ENCODE measurements around the gene KRTAP10-1.
"Not testable (repeated sequence)": the region's sequence is repeated elsewhere in the genome, so short reads cannot be mapped to it uniquely, and the experiment has no call there.

KRTAP10-1 gene

GRCh38 chr21:44514746-44515358 is 25.1 kb downstream of the KRTAP10-1 start:
- DNase-seq: no peak

DNA sequence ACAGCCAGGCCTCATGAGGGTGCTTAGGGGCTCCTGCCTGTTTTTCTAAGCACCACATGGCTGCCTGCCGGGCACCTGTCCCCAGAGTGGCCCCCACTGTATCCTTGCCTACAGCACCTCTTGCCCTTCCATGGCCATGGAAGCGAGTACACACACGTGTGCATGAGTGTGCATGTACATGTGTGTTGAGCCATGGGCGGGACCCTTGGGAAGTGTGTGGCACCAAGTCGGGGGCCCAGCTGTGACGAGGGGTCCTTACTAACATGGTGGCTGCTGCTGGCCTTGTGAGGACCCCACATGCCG is 25.8 kb downstream of the KRTAP10-1 start:
- no peak for DNase-seq

DNA sequence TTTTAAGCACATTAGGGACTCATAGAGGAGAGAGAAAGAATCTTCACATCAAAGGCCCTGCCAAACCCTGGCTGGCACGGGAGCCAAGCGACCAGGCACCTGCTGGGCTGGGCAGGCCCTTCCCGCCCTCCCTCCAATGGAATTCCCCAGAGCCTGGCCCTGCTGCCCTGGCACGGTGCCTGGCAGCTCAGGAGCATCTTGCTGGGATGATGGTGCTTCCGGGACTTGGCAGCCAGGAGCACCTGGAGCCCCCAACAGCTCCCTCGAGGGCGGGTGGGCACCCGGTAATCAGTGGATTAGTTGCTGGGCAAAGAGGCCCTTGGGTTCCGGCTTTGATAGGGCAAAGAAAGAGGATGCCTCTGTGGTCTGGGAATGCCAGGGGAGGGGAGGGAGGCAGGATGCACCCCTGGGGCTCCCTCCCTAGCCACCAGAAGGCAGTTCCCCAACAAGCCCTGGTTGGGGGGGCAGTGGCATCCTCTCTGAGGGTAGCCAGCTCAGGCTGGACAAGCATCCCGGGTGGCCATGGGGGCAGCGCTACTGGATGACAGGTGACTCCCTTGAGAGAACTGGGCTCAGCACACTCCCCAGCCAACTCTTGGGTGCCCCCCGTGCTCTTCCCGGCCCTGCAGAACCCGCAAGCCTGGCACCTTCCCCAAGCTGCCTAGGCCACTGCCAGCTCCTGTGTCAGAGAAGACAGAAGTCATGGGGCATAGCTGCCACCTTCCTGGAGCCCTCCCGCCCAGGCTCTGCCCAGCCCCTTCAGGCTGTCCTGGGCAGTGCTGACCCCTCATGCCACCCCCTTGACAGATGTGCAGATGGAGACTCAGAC is 26.4 kb downstream of the KRTAP10-1 start:
- DNase-seq: no peak

GRCh38 chr21:44512496-44513388 is 27.3 kb downstream of the KRTAP10-1 start:
- no peak for DNase-seq

GRCh38 chr21:44511938-44512275 is 28.1 kb downstream of the KRTAP10-1 start:
- no peak for DNase-seq

DNA sequence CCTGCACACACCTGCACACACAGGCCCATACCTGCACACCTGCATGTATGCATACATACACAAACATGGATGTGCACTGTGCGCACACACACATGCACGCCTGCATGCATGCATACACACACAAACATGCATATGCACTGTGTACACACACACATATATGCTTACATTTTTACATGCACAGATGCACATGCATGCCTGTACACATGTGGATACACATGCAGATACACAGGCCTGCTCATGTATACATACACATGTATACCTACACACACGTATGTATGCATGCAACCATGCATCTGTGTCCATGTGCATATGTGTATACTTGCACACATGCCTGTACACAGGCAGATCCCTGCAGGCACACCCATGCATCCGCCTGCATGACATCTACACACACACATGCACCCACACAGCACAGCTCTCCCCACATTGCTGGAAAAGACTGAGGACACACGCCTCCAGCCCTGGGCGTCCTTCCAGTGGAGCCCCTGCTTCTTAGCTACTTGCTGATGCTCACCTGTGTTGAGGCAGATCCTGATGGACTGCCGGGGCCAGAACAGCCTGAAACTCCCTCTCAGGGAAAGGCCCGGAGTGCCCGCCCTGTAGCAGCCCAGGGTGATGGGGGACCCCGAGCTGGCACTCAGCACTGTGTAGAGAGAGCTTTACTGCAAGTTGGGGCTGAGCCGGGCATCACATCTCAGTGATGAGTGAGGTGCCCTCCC is 28.6 kb downstream of the KRTAP10-1 start:
- DNase-seq: no peak

- peak; percentile 81 for DNase-seq
These were observed 29.3 kb downstream of the KRTAP10-1 start for GRCh38 chr21:44510508-44511218.

DNA sequence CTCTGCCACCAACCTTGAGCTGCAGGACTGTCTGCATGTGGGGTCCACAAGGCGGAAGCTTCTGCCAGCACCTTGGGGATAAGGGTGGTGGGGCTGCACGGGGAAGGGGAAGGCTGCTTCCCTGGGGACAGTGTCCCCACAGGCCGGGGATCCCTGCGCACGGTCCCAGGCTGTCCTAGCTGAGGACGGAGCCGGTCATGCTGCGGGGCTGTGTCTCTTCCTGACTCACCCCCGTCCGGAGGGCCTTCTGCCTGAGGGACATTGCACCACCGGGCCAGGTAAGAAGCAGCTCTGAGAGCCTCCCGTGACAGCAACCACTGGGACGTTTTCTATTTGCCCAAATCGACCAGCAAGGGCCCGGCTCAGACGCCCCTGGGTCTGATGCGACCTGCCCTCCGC is 29.9 kb downstream of the KRTAP10-1 start:
- no peak for DNase-seq

DNA sequence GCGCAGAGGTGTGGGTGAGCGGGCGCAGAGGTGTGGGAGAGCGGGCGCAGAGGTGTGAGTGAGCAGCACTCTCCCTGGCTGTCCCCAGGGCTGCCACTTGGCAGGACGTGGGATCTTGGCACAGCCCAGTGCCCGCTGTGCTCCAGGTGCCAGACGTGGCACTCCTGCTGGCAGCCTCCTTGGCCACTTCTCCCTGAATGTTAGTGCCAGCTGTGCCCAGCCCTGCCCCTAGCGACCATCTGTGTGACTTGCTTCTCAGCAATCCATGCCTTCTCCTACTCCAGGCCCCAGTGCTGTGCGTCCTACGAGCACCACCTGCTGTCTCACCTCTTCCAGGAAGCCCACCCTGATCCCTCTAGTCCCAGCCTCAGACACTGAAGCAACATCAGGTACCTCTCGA is 30.5 kb downstream of the KRTAP10-1 start:
- no peak for DNase-seq

DNA sequence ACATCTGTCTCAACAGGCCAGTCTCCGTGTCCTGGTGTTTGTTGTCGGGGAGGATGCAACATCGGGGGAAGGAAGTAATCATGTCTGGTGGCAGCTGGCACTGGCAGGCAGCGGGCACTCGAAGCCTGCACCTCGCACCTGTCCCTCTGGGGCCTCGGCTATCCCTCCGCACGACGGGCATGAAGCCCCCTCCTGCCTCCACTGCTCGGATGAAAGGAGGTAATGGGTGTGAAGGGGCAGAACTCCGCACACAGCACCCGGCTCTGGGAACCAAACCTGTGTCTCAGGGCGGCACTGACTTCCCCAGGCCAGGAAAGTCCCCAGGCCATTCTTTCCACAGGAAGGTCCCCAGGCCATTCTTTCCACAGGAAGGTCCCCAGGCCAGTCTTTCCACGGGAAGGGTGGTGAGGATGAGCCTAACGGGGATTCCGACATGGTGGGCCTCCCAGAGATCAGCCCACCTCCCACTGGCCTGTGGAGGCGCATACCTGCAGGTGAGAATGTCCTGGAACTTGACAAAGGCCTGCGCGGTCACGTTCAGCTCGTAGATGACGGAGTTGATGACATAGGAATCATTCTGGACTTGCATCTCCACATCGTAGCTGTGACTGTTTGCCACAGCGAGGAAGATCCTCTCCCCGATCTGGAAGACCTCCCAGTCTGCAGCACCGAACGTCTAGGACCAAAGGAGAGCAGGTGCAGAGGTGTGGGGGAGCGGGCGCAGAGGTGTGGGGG is 31.1 kb downstream of the KRTAP10-1 start:
- no peak for DNase-seq

DNA sequence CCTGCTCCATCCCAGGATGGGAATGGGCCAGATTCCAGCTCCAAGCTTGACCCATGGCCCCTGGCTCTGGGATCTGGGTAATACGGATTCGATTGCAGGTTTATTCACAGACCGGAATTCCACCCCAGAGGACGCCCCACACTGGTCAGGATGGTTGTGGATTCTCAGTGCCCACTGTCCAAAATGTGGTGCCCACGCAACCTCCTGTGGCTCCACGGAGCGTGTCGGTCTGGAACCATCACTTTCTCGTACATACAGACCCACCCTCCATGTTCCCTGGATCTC is 31.6 kb downstream of the KRTAP10-1 start:
- no peak for DNase-seq

GRCh38 chr21:44507673-44508425 is 32.1 kb downstream of the KRTAP10-1 start:
- no peak for DNase-seq

DNA sequence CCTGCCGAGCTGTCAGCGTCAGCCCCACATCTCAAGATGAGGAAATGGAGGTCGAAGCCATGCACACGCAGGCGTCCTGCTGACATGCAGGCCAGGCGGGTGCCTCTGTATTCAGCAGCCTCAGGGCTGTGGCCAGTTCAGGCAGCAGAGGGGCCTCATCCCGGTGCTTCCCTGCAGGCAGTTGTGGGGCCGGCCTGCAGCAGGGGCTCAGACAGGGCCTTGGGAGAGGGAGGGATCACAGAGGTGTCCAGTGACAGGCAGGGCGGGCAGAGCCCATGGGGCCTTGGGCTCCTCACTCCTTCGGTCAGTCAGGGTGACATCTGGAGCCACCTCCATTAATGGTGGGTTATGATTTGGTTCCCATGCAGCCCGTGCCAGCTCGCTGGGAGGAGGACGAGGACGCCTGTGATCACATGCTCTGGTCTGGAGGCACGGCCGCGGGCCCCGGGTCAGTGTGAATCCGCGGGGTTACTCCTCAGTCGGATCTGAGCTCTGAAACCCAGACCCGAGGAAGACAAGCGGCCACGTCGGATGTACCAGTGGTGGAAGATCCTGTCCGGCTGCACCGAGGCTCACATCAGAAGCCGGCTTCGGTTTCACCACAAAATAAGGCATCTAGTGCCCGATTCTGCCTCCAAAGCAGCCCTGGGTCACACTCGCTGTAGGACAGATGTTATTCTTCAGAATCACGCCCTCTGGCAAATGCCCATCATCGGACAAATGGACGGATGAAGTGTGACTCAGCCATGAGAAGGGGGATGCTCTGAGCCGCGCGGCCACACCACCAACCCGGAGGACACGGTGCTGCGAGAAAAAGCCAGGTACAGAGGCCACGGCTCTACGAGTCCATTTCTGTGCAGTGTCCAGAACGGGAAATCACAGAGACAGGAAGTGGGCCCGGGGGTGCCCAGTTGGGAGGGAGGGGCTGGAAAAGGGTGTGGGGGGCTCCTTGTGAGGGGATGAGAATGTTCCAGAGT is 33.4 kb downstream of the KRTAP10-1 start:
- DNase-seq: no peak

DNA sequence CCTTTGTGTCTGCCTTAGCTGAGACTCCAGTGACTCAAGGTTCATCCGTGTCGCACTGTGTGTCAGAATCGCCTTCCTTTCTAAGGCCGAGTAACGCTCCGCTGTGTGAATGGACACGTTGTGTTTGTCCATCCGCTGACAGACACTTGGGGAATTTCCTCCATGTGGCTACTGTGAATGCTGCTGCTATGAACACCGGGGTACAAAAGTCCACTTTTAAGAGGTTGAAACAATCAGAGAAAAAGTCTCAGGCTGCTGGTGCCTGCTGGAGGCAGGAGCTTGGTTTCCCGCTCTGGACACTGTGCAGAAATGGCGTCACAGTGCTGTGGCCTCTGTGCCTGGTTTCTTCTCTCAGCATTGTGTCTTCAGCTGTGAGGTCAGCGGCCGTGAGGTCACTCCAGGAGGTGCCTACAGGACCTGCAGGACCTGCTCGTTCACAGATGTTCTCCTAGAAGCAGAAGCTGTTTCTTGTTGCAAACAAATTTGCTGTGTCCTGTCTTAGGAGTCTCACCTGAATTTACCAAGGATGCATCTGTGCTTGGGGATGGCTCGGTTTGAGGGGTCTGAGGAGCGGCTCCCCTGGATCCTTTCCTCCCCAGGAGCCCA is 34.2 kb downstream of the KRTAP10-1 start:
- DNase-seq: no peak

DNA sequence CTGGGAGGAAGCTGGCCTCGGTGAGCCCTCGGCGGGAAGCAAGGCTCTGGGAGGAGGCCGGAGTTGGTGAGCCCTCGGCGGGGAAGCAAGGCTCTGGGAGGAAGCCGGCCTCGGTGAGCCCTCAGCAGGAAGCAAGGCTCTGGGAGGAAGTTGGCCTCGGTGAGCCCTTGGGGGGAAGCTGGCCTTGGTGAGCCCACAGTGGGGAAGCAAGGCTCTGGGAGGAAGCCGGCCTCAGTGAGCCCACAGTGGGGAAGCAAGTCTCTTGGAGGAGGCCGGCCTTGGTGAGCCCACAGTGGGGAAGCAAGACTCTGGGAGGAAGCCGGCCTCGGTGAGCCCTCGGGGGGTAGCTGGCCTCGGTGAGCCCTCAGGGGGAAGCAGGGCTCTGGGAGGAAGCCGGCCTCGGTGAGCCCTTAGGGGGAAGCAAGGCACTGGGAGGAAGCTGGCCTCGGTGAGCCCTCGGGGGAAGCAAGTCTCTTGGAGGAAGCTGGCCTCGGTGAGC is 36.0 kb downstream of the KRTAP10-1 start:
- no peak for DNase-seq

- not testable (repeated sequence) for DNase-seq
These were observed 36.7 kb downstream of the KRTAP10-1 start for GRCh38 chr21:44503006-44503889.

GRCh38 chr21:44502171-44502958 is 37.6 kb downstream of the KRTAP10-1 start:
- DNase-seq: no peak

All from CD4-positive, alpha-beta T cell treated with Interleukin-10 for 1 hour (primary cell).